H1 (cell line): ENCODE data around the gene TNNT3. TPM values are rescaled to one million over a fixed set of nuclear protein-coding genes. Genes with fewer than 3 reads are reported as not detected.

Experiments used
- CTCF ChIA-PET: fragments of 300-600 bp; sonication (Branson Sonifier 250); formaldehyde crosslinking; loops from one replicate; lab custom pipeline; 2021; ENCODE audit not compliant: partially characterized antibody; lab: Charles Lee
- POLR2A ChIA-PET: fragments of 300-600 bp; sonication (Branson Sonifier 250); formaldehyde crosslinking; loops from one replicate; lab custom pipeline; 2021; ENCODE audit warnings: inconsistent platforms; ENCODE audit not compliant: partially characterized antibody; lab: Charles Lee
- DNase-seq, 2 experiments: peaks; one replicate each; pipeline versions ENCODE4 v3.0.0 to v3.0.0-alpha.2; 2010 to 2022; ENCODE audit warnings: low spot score in 2 of 2, low read depth in 1 of 2, mixed read lengths in 1 of 2
- FAIRE-seq: peaks from 2 replicates; lab custom pipeline; 2011; peaks lifted over from hg19 to GRCh38; lab: Jason Lieb, UNC
- H2AFZ ChIP-seq: 2 replicates; pipeline ENCODE4 v1.8.1; 2012; ENCODE audit warnings: low read length, inconsistent platforms
- H2AK5ac ChIP-seq: 2 replicates; pipeline ENCODE4 v1.6.1; 2013; ENCODE audit warnings: low read depth, low read length
- H2BK120ac ChIP-seq: replicated peaks from 2 replicates; pipeline ENCODE3; 2013; ENCODE audit warnings: low read depth, low read length, inconsistent platforms
- H2BK12ac ChIP-seq: 2 replicates; pipeline ENCODE4 v1.6.1; 2013; ENCODE audit warnings: low read depth, low read length
- H2BK15ac ChIP-seq: 2 replicates; pipeline ENCODE4 v1.6.1; 2013; ENCODE audit warnings: low read length
- H2BK20ac ChIP-seq: 2 replicates; pipeline ENCODE4 v1.6.1; 2013; ENCODE audit warnings: low read length
- H2BK5ac ChIP-seq: 2 replicates; pipeline ENCODE4 v1.6.1; 2013; ENCODE audit warnings: low read depth, low read length
- H3K14ac ChIP-seq: 2 replicates; pipeline ENCODE4 v1.6.1; 2013; ENCODE audit warnings: inconsistent platforms; ENCODE audit not compliant: insufficient read length
- H3K18ac ChIP-seq: 2 replicates; pipeline ENCODE4 v1.6.1; 2013; ENCODE audit warnings: low read length; ENCODE audit errors: extremely low read depth
- H3K23ac ChIP-seq: 2 replicates; pipeline ENCODE4 v1.6.1; 2013; ENCODE audit warnings: inconsistent platforms; ENCODE audit not compliant: insufficient read length
- H3K23me2 ChIP-seq: 2 replicates; pipeline ENCODE4 v1.6.1; 2013; ENCODE audit warnings: low read depth, low read length
- H3K27ac ChIP-seq: 2 replicates; pipeline ENCODE4 v1.6.1; 2011; ENCODE audit warnings: low read depth, low read length, inconsistent platforms
- H3K27me3 ChIP-seq, 4 experiments: replicated peaks in 1 of 4; 1 replicate in 1 of 4; 2 replicates in 3 of 4; pipeline versions ENCODE4 v1.6.1 to v1.8.1; 2011 to 2013; ENCODE audit warnings: low read length in 3 of 4, mild to moderate bottlenecking in 3 of 4, inconsistent platforms in 2 of 4, mixed read lengths in 2 of 4, moderate library complexity in 1 of 4; ENCODE audit not compliant: control insufficient read depth in 3 of 4, insufficient read depth in 3 of 4; ENCODE audit errors: extremely low read depth in 1 of 4
- H3K36me3 ChIP-seq, 4 experiments: 2 replicates each; pipeline versions ENCODE4 v1.6.1 to v1.8.1; 2011 to 2013; ENCODE audit warnings: mild to moderate bottlenecking in 4 of 4, low read length in 3 of 4, moderate library complexity in 2 of 4, control low read depth in 1 of 4, inconsistent platforms in 1 of 4; ENCODE audit not compliant: insufficient read depth in 4 of 4, control insufficient read depth in 2 of 4
- H3K4ac ChIP-seq: replicated peaks from 2 replicates; pipeline ENCODE3; 2013; ENCODE audit warnings: low read length, low read depth, mixed read lengths, inconsistent platforms; ENCODE audit not compliant: insufficient read length
- H3K4me1 ChIP-seq, 4 experiments: replicated peaks in 1 of 4; 1 replicate in 1 of 4; 2 replicates in 3 of 4; pipeline versions ENCODE4 v1.6.1 to v1.8.1; 2011 to 2013; ENCODE audit warnings: low read length in 3 of 4, inconsistent platforms in 2 of 4, mixed read lengths in 1 of 4; ENCODE audit not compliant: insufficient read depth in 4 of 4, control insufficient read depth in 3 of 4
- H3K4me2 ChIP-seq, 2 experiments: 2 replicates each; pipeline versions ENCODE4 v1.6.1 to v1.8.1; 2011 to 2013; ENCODE audit warnings: low read depth in 2 of 2, low read length in 2 of 2, control low read depth in 1 of 2, inconsistent platforms in 1 of 2, mild to moderate bottlenecking in 1 of 2; ENCODE audit not compliant: insufficient read depth in 1 of 2
- H3K4me3 ChIP-seq, 4 experiments: fragments of 200-600, 300-600 bp in 1 of 4; sonication (generic), shearing (Covaris generic), sonication (Bioruptor Twin) in 1 of 4; 2 replicates each; pipeline versions ENCODE4 v1.5.1 to v1.8.1; 2011 to 2016; ENCODE audit warnings: low read length in 4 of 4, low read depth in 3 of 4, control low read depth in 2 of 4, inconsistent platforms in 2 of 4, mild to moderate bottlenecking in 2 of 4, mixed read lengths in 1 of 4, moderate library complexity in 1 of 4; ENCODE audit not compliant: insufficient read depth in 2 of 4; ENCODE audit errors: extremely low read depth in 1 of 4
- H3K56ac ChIP-seq: replicated peaks from 2 replicates; pipeline ENCODE3; 2013; ENCODE audit warnings: low read depth, mild to moderate bottlenecking, mixed read lengths, low read length, inconsistent platforms; ENCODE audit not compliant: insufficient read length
- H3K79me1 ChIP-seq: 2 replicates; pipeline ENCODE4 v1.6.1; 2013; ENCODE audit warnings: low read depth, low read length, control low read depth
- H3K79me2 ChIP-seq, 2 experiments: 2 replicates each; pipeline versions ENCODE4 v1.6.1 to v1.8.1; 2012 to 2013; ENCODE audit warnings: low read length in 2 of 2, mild to moderate bottlenecking in 2 of 2, inconsistent platforms in 1 of 2; ENCODE audit not compliant: insufficient read depth in 2 of 2, control insufficient read depth in 1 of 2
- H3K9ac ChIP-seq, 4 experiments: replicated peaks in 1 of 4; 1 replicate in 1 of 4; 2 replicates in 3 of 4; pipeline versions ENCODE4 v1.6.1 to v1.8.1; 2011 to 2013; ENCODE audit warnings: low read depth in 3 of 4, low read length in 3 of 4, control low read depth in 2 of 4, mild to moderate bottlenecking in 2 of 4, moderate library complexity in 2 of 4, inconsistent platforms in 1 of 4; ENCODE audit errors: extremely low read depth in 1 of 4
- H3K9me3 ChIP-seq, 2 experiments: 2 replicates each; pipeline versions ENCODE4 v1.6.1 to v1.8.1; 2012 to 2013; ENCODE audit warnings: mild to moderate bottlenecking in 2 of 2, moderate library complexity in 2 of 2, control low read depth in 1 of 2, inconsistent platforms in 1 of 2, low read depth in 1 of 2, low read length in 1 of 2, mixed read lengths in 1 of 2; ENCODE audit not compliant: insufficient read depth in 2 of 2
- H4K20me1 ChIP-seq, 2 experiments: replicated peaks in 1 of 2; 2 replicates each; pipeline versions ENCODE3 to v1.8.1; 2011 to 2013; ENCODE audit warnings: inconsistent platforms in 2 of 2, low read length in 2 of 2, mild to moderate bottlenecking in 1 of 2; ENCODE audit not compliant: insufficient read depth in 2 of 2, control insufficient read depth in 1 of 2
- H4K5ac ChIP-seq: 2 replicates; pipeline ENCODE4 v1.6.1; 2013; ENCODE audit warnings: low read length, low read depth, mixed read lengths, inconsistent platforms; ENCODE audit not compliant: insufficient read length
- H4K8ac ChIP-seq: 2 replicates; pipeline ENCODE4 v1.8.0; 2013; ENCODE audit warnings: mild to moderate bottlenecking, moderate library complexity, low read length, inconsistent platforms; ENCODE audit not compliant: insufficient read depth; ENCODE audit errors: extremely low read depth
- H4K91ac ChIP-seq: replicated peaks from 2 replicates; pipeline ENCODE3; 2013; ENCODE audit warnings: low read length, mixed read lengths, inconsistent platforms; ENCODE audit not compliant: insufficient read length
- EP300 ChIP-seq, 2 experiments: IDR thresholded peaks; 1 replicate in 1 of 2; 2 replicates in 1 of 2; pipeline ENCODE4 v1.6.1; 2011 to 2012; ENCODE audit warnings: low read depth in 2 of 2, low read length in 2 of 2, mild to moderate bottlenecking in 2 of 2, borderline replicate concordance in 1 of 2, inconsistent platforms in 1 of 2, moderate library complexity in 1 of 2
- WGBS, 2 experiments: shearing (Covaris generic) in 1 of 2; methylation state at CpG; one replicate each; pipeline versions ENCODE4 v1.1.6 to v1.1.7; 2013 to 2015; ENCODE audit warnings: low lambda C conversion rate in 2 of 2, mixed read lengths in 2 of 2, inconsistent platforms in 1 of 2, low coverage in 1 of 2, missing lambda C conversion rate in 1 of 2; ENCODE audit not compliant: insufficient replicate concordance in 2 of 2, insufficient coverage in 1 of 2, insufficient read length in 1 of 2; ENCODE audit errors: extremely low coverage in 1 of 2, missing lambda C conversion rate in 1 of 2; 5-methylcytosine and 5-hydroxymethylcytosine counted together
- polyA plus RNA-seq, 7 experiments: library from polyadenylated mRNA; depleted of rRNA in 3 of 7; stranded (reverse) in 5 of 7; unstranded in 2 of 7; fragments of >200 nt in 5 of 7; fragments of 200-250 nt in 2 of 7; gene quantifications; 1 replicate in 5 of 7; 2 replicates in 1 of 7; 4 replicates in 1 of 7; pipeline versions ENCODE4 v1.2.1 to v1.2.3, GENCODE V29; 2011 to 2013; ENCODE audit warnings: missing spikeins in 2 of 7, mixed read lengths in 2 of 7
- total RNA-seq: library from RNA; stranded (reverse); fragmentation: NEBNext Ultra II Directional; extraction: Animal tissue kit (Norgen Biotek cat#: 25700); gene quantifications from 2 replicates; pipeline ENCODE4 v1.2.1, GENCODE V29; 2021

Gene TNNT3
- total and polyA plus RNA-seq, 2 of the 8 experiments (the other 6 are each of a cell fraction or from before 2014, with no cell fraction given): not detected

DNA sequence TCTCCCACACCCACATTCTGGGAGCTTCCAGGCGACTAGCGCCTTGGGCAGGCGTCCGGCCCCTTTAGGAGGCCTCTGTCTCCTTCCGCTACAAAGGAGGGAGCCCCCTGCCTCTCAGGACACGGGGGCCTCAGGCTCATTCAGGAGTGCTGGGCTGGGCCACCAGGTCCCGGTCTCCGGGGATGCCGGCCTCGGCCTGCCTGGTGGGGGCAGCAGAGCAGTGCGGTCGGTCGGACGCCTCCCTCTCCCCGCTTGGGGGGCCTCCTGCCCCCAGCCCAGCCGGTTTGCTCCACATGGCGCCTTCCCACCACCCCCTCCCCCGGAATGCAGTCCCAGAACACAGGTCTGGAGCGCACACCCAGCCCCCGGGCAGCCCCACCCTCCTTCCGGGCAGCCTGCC lies 49.5 kb downstream of the TNNT3 start:
- no peak overlapping the region for H4K5ac ChIP-seq
- H2BK120ac ChIP-seq: no peak overlapping the region
- H4K20me1 ChIP-seq: no peaks in the 10 kb centered on the region
- no peak overlapping the region for H2BK12ac ChIP-seq
- no peak for FAIRE-seq
- ChIA-PET POLR2A (interaction anchor here (1.1 to 1.9 kb wide), 2 partner anchors 21 to 26 kb away, joined by 5 read pairs; partner anchors contain the start of gene MRPL23), CTCF (interaction anchor here (0.8 to 6.6 kb wide), 18 partner anchors 10 to 187 kb away, joined by 3 to 100 read pairs (median 3); no protein-coding TSS in a partner anchor)
- no peaks in the 10 kb centered on the region for H3K4me1 ChIP-seq
- DNase-seq: no peak
- H3K9ac ChIP-seq: no peak overlapping the region
- no peak overlapping the region for H3K14ac ChIP-seq
- no peak overlapping the region for H2BK15ac ChIP-seq
- H2BK5ac ChIP-seq: no peak overlapping the region
- H2AFZ ChIP-seq: no peak overlapping the region
- no peaks in the 10 kb centered on the region for H3K27me3 ChIP-seq
- H4K8ac ChIP-seq: no peak overlapping the region
- no peak overlapping the region for H3K4me2 ChIP-seq
- no peak overlapping the region for H3K27ac ChIP-seq
- H3K56ac ChIP-seq: no peak overlapping the region
- no peaks in the 10 kb centered on the region for H3K79me2 ChIP-seq
- no peaks in the 10 kb centered on the region for H3K36me3 ChIP-seq
- H3K18ac ChIP-seq: no peak overlapping the region
- H3K4ac ChIP-seq: no peak overlapping the region
- no peak overlapping the region for H2BK20ac ChIP-seq
- H3K23me2 ChIP-seq: no peaks in the 10 kb centered on the region
- no peak overlapping the region for H3K23ac ChIP-seq
- H4K91ac ChIP-seq: no peak overlapping the region
- H3K79me1 ChIP-seq: no peaks in the 10 kb centered on the region
- H3K4me3 ChIP-seq: no peak overlapping the region
- no CpG with 5 or more reads among the region's 21 CpGs for WGBS, 2 experiments
- H2AK5ac ChIP-seq: no peak overlapping the region
- H3K9me3 ChIP-seq: no peaks in the 10 kb centered on the region
- TF ChIP-seq EP300 (IDR thresholded peaks at IDR 0.05; ENCODE audit: borderline replicate concordance in 1 of 2, low read depth in 2 of 2, low read length in 2 of 2): no peak
- TF ChIP-seq, all 59 proteins: peak for 0
